ENCODE measurements around the gene KIF26B. TPM values are rescaled to one million over a fixed set of nuclear protein-coding genes. Genes with fewer than 3 reads are reported as not detected.

The KIF26B gene
- total RNA-seq, 1 donor = 0.54 TPM

DNA sequence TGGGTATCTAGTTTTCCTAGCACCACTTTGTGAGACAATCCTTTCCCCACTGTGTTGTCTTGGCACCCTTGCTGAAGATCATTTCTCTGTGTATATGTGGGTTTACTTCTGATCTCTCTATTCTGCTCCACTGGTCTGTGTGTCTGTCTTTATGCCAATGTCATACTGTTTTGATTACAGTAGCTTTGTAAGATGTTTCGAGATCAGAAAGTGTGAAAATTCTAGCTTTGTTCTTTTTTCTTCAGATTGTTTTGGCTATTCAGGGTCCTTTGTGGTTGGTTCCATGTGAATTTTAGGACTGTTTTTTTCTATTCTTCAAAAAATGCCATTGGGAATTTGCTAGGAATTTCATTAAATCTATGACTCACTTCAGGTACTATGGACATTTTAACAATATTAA, 116.2 kb downstream of the KIF26B start:
- no peak for DNase-seq (ENCODE audit: low read depth in 2 of 3, low spot score in 2 of 3)

- no peak for DNase-seq (ENCODE audit: low read depth in 2 of 3, low spot score in 2 of 3)
Observed at GRCh38 chr1:245272676-245273075, 117.9 kb downstream of the KIF26B start.

DNA sequence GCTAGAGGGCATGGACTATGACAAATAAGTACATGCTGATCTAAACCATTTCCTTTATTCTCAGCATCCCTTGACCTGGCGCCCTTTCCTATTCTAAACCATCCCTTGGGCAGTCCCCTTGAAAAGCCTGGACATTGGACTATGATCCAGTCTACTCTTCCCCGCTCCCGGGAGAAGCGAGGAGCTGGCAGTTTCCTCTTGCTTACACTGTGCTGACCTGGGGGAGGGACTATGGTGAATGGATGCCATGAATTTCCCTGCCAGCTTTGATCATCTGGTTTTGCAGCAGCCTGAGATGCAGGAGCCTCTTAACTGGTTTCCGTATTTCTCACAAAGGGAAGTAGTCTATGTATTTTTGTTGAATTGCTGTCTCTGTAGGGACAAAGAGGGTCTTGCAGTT, 121.7 kb downstream of the KIF26B start:
- DNase-seq (ENCODE audit: low read depth in 2 of 3, low spot score in 2 of 3) = peak in 1 of 3 donors; percentile 32

DNA sequence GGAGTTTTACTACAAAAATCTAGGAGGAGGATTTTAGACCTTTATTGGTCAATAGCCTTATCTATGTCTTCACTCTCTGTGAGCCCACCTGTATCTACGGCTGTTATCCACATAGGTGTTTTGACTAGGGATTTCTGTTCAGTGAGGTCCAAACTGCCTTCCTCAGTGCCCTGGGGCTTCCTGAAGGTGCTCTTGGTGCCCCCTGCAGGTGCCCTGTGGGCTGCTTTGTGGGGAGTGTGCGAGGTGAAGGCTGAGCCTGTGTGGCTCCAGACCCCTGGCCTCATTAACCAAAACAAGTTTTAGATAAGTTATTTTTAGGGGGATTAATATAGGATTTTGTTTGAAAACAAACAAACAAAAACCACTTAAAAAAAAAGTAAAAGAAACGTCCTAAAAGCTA, 122.5 kb downstream of the KIF26B start:
- DNase-seq (ENCODE audit: low read depth in 2 of 3, low spot score in 2 of 3) = peak in 1 of 3 donors; percentile 41

GRCh38 chr1:245278846-245279245, 124.1 kb downstream of the KIF26B start:
- DNase-seq (ENCODE audit: low read depth in 2 of 3, low spot score in 2 of 3) = no peak

DNA sequence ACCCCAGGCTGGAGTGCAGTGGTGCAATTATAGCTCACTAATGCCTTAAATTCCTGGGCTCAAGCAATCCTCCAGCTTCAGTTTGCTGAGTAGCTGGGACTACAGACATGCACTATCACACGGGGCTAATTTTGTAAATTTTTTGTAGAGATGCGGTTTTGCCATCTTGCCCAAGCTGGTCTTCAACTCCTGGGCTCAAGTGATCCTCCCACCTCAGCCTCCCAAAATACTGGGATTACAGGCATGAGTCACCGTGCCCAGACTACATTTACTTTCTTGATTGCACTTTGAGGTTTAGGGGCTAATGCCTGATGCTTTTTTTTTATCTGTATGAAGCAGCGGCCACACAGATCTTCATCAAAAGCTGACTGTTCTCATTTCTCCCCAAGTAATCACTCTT, 124.6 kb downstream of the KIF26B start:
- no peak for DNase-seq (ENCODE audit: low read depth in 2 of 3, low spot score in 2 of 3)

DNA sequence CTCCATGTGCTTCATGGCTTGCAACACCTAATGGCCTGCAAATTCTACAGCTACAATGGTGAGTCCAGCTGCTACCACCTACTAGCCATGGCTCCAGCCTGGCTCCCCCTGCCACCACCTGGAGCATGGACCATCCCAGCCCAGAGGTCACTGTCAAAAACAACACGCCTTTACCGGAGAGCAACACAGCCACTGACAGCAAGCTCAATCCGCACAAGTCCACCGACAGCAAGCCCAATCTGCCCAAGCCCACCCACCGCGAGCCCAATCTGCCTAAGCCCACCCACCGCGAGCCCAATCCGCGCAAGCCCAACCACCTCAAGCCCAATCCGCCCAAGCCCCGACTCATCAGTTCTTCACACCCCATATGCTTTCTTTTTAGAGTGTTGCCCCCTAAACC, 128.2 kb downstream of the KIF26B start:
- no peak for DNase-seq (ENCODE audit: low read depth in 2 of 3, low spot score in 2 of 3)

GRCh38 chr1:245285168-245285567, 130.4 kb downstream of the KIF26B start:
- DNase-seq (ENCODE audit: low read depth in 2 of 3, low spot score in 2 of 3) = no peak

DNA sequence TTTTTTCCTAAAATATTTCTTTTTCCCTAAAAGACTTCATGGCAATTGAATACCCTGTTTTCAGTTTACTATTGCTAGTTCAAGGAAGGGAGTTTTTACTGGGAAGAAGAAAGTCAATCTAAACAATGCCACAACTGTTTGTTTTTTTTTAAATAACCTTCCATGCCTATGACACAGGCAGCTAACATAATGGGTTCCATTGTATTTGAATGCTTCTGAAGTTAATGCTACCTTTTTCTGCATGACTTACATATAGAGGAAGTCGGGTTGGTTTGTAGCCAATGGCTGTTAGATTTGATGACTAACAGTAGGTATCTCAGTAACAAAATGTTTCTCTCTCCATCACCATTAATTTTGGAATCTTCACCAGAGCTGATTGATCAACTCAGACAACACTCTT, 134.0 kb downstream of the KIF26B start:
- DNase-seq (ENCODE audit: low read depth in 2 of 3, low spot score in 2 of 3) = no peak

DNA sequence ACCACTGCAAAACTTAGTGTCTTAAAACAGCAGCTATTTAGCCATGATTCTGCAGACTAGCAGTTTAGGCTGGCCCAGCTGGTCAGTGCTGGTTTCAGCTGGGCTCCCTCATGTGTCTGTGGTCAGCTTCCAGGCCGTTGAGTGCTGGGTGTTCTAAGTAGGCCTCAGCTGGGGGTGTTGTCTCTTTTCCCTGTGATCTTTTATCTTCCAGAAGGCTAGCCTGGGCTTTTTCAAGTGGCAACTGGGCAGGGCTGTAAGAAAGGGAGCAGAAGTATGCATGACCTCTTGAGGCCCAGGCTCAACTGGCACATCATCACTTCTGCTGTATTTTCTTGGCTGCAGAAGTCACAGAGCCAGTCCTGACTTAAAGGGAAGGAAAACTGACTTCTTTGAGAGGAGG, 136.1 kb downstream of the KIF26B start:
- DNase-seq (ENCODE audit: low read depth in 2 of 3, low spot score in 2 of 3) = no peak

GRCh38 chr1:245291351-245291750, 136.6 kb downstream of the KIF26B start:
- no peak for DNase-seq (ENCODE audit: low read depth in 2 of 3, low spot score in 2 of 3)

DNA sequence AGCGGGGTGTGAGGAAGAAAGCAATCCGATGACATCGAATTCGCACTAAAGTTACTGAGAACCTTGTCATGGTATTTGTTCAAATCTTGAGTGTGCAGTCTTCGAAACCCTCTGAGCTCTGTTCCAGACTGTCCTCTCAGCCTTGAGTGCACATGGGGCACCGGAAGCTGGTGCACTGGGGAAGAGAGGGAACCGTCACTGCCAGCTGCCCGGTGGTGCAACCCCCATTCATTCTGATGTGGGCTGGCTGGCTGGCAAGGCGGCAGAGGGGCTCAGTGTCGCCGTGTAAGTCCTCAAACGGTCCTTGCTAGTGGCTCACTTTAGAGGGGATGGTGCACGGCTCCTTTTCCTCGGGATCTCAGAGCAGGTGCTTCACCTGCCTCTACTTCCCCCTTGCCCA, 137.4 kb downstream of the KIF26B start:
- no peak for DNase-seq (ENCODE audit: low read depth in 2 of 3, low spot score in 2 of 3)

DNA sequence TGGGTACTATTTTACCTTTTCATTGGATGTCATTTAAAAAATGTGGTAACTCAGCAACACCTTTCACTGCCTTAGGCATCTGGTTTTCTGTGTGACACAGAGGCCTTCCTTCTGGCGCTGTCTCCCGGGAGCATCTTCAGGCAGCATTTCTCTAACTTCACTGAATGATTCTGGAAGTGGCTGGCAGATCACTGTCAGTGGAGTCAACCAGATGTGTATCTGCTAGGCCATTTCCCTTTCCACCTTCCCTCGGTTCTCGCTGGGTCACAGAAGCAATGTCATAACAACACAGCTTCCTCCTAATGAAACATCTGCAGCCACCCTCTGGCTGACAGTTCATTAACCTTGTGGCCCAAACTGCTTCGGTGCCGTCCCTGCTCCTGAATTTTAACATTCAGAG, 137.8 kb downstream of the KIF26B start:
- peak in 1 of 3 donors; percentile 9 for DNase-seq (ENCODE audit: low read depth in 2 of 3, low spot score in 2 of 3)

DNA sequence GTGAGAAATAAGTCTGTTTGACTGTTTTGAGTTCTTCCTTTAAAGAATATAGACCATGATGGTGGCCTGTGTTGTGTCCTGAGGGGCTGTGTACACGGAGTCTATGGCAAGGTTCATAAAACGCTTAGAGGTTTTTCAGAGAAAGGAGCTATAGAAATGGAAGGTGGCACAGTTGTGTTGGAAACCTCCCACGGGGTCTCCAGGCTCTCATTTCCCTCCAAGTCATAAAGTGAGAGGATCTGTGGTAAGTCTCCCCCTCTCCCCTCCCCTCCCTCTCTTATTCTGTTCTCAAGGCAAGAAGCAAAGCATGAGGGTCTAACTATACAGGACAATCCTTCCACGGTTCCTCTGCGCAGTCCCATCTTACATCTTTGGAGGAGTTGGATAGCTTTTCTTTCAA, 139.2 kb downstream of the KIF26B start:
- no peak for DNase-seq (ENCODE audit: low read depth in 2 of 3, low spot score in 2 of 3)

DNA sequence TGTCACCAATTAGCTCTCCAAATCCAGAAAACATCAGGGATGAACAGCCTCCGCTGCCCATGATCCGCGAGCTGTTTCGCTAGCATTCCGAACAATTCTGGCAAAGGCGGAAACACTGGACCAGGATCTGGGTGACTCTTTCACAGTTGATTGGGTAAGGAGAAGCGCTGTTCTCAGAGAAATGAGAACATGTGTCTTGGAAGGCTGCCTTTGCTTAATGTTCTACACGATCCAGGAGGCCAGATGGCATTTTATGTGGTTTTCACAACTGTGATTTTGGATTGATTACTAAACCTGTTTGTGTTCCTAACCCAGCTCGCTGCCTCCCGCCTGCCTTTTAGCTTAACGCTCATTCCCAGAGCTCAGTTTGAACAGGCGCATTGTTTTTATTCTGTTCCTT, 144.0 kb downstream of the KIF26B start:
- DNase-seq (ENCODE audit: low read depth in 2 of 3, low spot score in 2 of 3) = no peak

GRCh38 chr1:245301162-245301580, 146.4 kb downstream of the KIF26B start:
- no peak for DNase-seq (ENCODE audit: low read depth in 2 of 3, low spot score in 2 of 3)

DNA sequence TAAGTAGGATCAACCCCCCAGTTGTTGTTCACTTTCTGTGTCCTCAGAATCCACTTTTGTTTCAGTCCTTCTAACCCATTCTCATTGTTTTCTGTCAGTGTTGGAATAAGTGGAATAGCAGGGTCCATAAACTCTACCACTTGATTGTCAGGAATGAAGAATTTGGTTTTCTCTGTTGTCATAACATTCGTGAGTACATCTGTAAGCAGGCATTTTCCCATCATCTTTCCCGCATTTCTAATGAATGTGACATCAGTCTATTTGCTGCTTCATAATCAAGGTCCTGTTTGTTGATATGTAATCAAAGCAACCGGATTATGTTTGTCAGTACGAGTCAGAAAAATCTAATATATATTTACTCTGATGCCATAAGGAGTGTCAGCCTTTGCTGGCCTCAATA, 147.1 kb downstream of the KIF26B start:
- no peak for DNase-seq (ENCODE audit: low read depth in 2 of 3, low spot score in 2 of 3)

- no peak for DNase-seq (ENCODE audit: low read depth in 2 of 3, low spot score in 2 of 3)
Observed at GRCh38 chr1:245304698-245305097, 149.9 kb downstream of the KIF26B start.

GRCh38 chr1:245306020-245306419, 151.2 kb downstream of the KIF26B start:
- no peak for DNase-seq (ENCODE audit: low read depth in 2 of 3, low spot score in 2 of 3)

DNA sequence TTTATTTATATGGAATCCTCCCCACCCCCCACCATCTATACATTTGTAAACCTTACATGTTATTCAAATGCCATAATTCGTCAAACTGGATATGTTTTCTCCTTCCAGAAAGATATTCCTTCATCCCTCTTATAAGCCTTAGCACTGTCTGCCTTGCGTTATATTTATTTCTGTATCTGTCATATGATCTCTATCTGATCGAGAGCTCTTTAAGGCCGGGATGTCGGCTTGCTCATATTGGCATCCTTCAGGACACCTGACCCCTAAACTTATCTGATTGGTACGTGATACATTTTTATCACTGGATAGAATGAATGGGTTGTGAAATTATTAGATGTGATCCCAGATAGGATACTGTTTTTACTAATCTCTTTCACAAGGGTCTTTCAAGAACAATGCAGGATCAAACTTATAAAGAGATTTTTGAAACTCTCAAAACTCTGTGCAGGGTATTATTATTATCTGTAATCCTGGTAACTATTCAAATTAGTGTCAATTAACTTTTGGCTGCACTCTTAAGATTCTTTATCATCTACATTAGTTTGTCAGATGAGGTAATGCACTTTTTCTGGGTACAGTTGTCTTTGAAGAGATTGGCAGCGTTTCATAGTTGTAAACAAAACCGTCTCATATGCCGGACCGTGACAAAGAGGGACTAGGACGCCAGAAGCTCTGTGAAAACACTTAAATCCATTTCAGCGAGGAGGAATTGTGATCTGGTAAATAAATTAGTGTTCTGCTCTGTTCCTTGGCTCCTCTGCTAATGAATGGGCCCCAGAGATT, 152.0 kb downstream of the KIF26B start:
- no peak for DNase-seq (ENCODE audit: low read depth in 2 of 3, low spot score in 2 of 3)

DNA sequence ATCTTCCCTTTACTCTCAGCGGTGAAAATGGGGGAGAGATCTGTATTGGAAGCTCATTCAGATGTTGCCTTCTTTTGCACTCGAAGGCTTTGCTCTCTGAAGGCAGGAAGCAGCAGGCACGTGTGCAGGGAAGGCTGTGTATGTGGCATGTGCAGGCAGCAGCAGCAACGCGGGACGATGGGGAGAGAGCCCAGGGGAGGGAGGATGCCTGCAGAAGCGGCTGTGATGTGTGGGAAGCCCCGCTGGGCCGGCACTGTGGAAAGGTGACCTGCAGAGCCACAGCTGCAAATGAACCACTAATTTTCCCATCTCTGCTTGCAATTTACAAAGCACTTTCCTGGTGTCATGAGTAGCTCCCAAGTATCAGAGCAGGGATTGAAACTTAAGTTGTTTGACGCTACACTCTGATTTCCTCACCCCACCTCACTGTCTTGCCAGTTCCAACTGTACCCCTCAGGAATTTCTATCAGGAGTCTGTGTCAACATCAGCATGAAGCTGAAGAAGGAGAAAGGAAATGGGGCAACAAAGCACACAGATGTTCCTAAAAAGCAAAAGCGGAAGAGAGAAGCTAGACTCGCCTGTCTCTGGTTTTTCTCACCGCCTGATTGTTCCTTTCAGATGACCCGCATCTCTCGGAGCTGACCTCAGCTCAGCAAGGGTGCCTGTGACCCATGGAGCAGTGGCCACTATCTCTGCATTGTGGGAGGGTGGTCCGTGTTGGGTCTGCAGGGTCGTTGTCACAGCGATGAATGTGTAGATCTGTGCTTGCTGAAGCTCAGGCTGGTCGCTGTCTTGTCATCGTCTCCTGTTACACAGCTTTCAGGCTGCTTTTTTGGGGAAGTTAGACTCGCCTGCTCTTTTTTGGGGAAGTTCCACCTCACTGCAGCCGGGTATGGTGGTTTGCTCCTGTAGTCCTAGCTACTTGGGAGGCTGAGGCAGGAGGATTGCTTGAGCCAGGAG, 156.1 kb downstream of the KIF26B start:
- DNase-seq (ENCODE audit: low read depth in 2 of 3, low spot score in 2 of 3) = peak in 2 of 3 donors; percentile 64 to 83

Data from hematopoietic multipotent progenitor cell (in vitro differentiated cells).